Measurements from ENCODE around the gene DMC1. TPM values are rescaled to one million over a fixed set of nuclear protein-coding genes. Genes with fewer than 3 reads are reported as not detected.

Gene DMC1
- total and polyA plus RNA-seq, 2 of the 13 experiments (the other 11 are each of a cell fraction or from before 2014, with no cell fraction given): 0.82 TPM; not detected in 1

GRCh38 chr22:38569972-38570778 lies at the start of gene DMC1 (continued):
- TF ChIP-seq AFF4 (CRISPR knock-in tag; IDR thresholded peaks at IDR 0.05) (no peak), THAP7 (CRISPR knock-in tag; IDR thresholded peaks at IDR 0.05) (no peak), ZNF44 (CRISPR knock-in tag; IDR thresholded peaks at IDR 0.05) (no peak), TBX2 (CRISPR knock-in tag; IDR thresholded peaks at IDR 0.05; ENCODE audit: borderline replicate concordance) (peak; percentile 46; the same call in 1 of the 2 replicates), ZBTB14 (CRISPR knock-in tag; IDR thresholded peaks at IDR 0.05) (no peak), MAFG (CRISPR knock-in tag; IDR thresholded peaks at IDR 0.05) (no peak), ZNF83 (CRISPR knock-in tag; IDR thresholded peaks at IDR 0.05; ENCODE audit: borderline replicate concordance) (no peak), ZFP37 (CRISPR knock-in tag; IDR thresholded peaks at IDR 0.05; ENCODE audit: borderline replicate concordance) (no peak), THAP11 (CRISPR knock-in tag; IDR thresholded peaks at IDR 0.05) (0 out of 2 replicates have a peak, but pooled peaks have one; percentile 10), ZNF687 (CRISPR knock-in tag; IDR thresholded peaks at IDR 0.05) (peak; percentile 69), ARID4A (CRISPR knock-in tag; IDR thresholded peaks at IDR 0.05; ENCODE audit: borderline replicate concordance) (peak; percentile 31; the same call in 1 of the 2 replicates)
